Measurements from ENCODE around the gene PTOV1. TPM values are rescaled to one million over a fixed set of nuclear protein-coding genes. Genes with fewer than 3 reads are reported as not detected.

PTOV1 gene
- polyA plus RNA-seq, 1 experiment = 67.6 TPM

DNA sequence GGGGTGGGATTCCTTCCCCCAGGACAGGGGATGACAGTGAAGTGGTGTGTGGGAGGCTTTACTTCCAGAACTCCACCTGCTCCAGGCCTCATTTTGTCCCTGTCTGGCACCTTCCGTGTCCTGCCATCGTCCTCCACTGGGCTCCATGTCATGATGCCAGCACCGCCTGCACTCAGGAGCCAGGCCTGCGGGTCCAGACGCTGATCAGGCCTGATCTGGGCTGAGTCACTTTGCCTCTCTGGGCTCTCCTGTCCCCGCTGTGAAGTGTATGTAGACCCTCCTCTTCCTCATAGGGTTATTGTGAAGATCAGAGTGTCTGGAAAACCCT is 47.5 kb upstream of the PTOV1 start:
- TF ChIP-seq, protein P1, sequence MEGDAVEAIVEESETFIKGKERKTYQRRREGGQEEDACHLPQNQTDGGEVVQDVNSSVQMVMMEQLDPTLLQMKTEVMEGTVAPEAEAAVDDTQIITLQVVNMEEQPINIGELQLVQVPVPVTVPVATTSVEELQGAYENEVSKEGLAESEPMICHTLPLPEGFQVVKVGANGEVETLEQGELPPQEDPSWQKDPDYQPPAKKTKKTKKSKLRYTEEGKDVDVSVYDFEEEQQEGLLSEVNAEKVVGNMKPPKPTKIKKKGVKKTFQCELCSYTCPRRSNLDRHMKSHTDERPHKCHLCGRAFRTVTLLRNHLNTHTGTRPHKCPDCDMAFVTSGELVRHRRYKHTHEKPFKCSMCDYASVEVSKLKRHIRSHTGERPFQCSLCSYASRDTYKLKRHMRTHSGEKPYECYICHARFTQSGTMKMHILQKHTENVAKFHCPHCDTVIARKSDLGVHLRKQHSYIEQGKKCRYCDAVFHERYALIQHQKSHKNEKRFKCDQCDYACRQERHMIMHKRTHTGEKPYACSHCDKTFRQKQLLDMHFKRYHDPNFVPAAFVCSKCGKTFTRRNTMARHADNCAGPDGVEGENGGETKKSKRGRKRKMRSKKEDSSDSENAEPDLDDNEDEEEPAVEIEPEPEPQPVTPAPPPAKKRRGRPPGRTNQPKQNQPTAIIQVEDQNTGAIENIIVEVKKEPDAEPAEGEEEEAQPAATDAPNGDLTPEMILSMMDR (IDR thresholded peaks at IDR 0.05; ENCODE audit: insufficient read depth, low read depth, low read length) = no peak
- DNase-seq (ENCODE audit: low read depth) = no peak
- POLR2A ChIA-PET = no interaction called here
- no peaks in the 10 kb centered on the region for H3K27me3 ChIP-seq (ENCODE audit: control insufficient read depth, insufficient read depth, low read length)
- CTCF ChIA-PET = interaction anchor here (1.3 kb wide), 1 partner anchor 123 kb away, joined by 3 read pairs; no protein-coding TSS in a partner anchor
- H3K4me3 ChIP-seq (ENCODE audit: low read depth, low read length) = no peak overlapping the region
- peaks cover 45% of the 10 kb centered on the region for H3K36me3 ChIP-seq (ENCODE audit: control insufficient read depth, insufficient read depth, low read length)

DNA sequence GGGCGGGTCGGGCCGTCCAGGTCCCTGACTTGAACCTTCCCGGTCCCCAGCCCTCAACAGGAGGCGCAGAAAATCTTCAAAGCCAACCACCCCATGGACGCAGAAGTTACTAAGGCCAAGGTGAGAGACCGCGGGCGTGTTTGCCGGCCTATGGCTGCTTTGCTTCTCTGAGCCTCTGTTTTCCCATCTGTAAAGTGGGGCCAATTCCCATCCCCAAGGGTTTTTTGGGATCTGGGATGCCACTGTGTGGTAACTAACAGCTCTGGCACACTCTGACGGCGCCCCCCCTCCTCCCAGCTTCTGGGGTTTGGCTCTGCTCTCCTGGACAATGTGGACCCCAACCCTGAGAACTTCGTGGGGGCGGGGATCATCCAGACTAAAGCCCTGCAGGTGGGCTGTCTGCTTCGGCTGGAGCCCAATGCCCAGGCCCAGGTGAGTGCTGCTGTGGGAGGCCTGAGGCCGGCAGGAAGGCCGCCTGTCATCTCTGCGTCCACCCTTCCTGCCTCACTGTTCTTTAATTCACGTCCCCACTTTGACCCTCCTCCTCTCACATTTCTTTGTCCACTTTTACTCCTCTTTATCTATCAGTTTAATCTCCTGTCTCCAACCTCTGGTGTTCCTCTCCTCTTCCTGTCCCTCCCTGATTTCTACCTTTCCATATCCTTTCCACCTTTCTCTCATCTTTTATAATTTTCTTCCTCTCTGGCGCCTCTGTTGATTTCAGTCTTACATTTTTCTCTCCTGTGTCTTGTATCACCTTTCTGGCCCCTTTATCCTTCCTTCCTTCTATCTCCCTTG is 44.9 kb upstream of the PTOV1 start:
- ChIA-PET CTCF (no interaction called here), POLR2A (no interaction called here)
- no peaks in the 10 kb centered on the region for H3K27me3 ChIP-seq (ENCODE audit: control insufficient read depth, insufficient read depth, low read length)
- no peak for DNase-seq (ENCODE audit: low read depth)
- H3K36me3 ChIP-seq (ENCODE audit: control insufficient read depth, insufficient read depth, low read length) = peaks cover 24% of the 10 kb centered on the region
- H3K4me3 ChIP-seq (ENCODE audit: low read depth, low read length) = no peak overlapping the region
- TF ChIP-seq, protein P1 (IDR thresholded peaks at IDR 0.05; ENCODE audit: insufficient read depth, low read depth, low read length) = no peak

DNA sequence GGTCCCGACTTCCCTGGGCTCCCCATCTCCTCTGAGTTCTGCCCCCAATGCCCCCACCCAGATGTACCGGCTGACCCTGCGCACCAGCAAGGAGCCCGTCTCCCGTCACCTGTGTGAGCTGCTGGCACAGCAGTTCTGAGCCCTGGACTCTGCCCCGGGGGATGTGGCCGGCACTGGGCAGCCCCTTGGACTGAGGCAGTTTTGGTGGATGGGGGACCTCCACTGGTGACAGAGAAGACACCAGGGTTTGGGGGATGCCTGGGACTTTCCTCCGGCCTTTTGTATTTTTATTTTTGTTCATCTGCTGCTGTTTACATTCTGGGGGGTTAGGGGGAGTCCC is 44.4 kb upstream of the PTOV1 start:
- no peak overlapping the region for H3K4me3 ChIP-seq (ENCODE audit: low read depth, low read length)
- TF ChIP-seq, protein P1 (IDR thresholded peaks at IDR 0.05; ENCODE audit: insufficient read depth, low read depth, low read length) = no peak
- no peak for DNase-seq (ENCODE audit: low read depth)
- no peaks in the 10 kb centered on the region for H3K27me3 ChIP-seq (ENCODE audit: control insufficient read depth, insufficient read depth, low read length)
- ChIA-PET POLR2A (no interaction called here), CTCF (interaction anchor here (1.0 kb wide), 1 partner anchor 116 kb away, joined by 4 read pairs; no protein-coding TSS in a partner anchor)
- H3K36me3 ChIP-seq (ENCODE audit: control insufficient read depth, insufficient read depth, low read length) = peaks cover 22% of the 10 kb centered on the region

DNA sequence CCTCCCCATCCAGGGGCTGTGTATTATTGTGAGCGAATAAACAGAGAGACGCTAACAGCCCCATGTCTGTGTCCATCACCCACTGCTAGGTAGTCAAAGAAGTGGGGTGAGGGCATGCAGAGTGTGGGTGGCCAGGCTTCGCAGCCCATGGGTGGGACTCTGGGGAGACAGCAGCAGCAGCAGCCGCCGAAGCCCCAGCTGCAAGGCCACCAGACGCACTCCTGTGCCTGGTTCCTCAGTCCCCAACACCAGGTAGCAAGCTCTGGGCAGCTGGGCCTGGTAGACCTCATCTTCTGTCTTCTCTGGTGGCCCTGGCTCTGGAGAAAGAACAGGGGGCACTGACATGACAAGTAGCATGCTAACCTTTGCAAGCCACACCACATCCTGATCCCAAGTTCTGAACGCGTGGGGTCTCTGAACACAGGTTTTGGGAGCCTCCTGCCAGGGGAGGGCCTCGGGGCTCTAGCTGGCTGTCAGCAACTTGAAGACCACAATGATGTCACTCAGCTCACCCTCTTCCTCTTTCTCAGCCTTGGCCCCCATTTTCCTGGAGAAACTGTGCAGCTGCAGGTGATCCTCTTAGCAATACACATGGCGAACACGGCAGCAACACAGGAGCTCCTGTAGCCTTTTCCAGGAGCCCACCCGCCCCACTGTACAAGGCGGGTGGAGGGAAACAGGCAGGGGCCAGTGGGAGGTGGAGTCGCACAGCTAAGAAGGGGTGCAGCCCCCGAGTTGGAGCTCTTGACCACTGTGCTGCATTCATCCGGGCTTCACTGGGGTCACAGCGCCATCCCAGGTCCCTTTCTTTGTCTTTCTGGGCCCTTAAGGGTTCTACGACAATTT is 43.7 kb upstream of the PTOV1 start:
- H3K4me3 ChIP-seq (ENCODE audit: low read depth, low read length) = no peak overlapping the region
- ChIA-PET POLR2A (no interaction called here), CTCF (interaction anchor here (1.0 kb wide), 1 partner anchor 117 kb away, joined by 4 read pairs; no protein-coding TSS in a partner anchor)
- TF ChIP-seq, protein P1 (IDR thresholded peaks at IDR 0.05; ENCODE audit: insufficient read depth, low read depth, low read length) = no peak
- H3K36me3 ChIP-seq (ENCODE audit: control insufficient read depth, insufficient read depth, low read length) = peaks cover 22% of the 10 kb centered on the region
- no peaks in the 10 kb centered on the region for H3K27me3 ChIP-seq (ENCODE audit: control insufficient read depth, insufficient read depth, low read length)
- DNase-seq (ENCODE audit: low read depth) = no peak

DNA sequence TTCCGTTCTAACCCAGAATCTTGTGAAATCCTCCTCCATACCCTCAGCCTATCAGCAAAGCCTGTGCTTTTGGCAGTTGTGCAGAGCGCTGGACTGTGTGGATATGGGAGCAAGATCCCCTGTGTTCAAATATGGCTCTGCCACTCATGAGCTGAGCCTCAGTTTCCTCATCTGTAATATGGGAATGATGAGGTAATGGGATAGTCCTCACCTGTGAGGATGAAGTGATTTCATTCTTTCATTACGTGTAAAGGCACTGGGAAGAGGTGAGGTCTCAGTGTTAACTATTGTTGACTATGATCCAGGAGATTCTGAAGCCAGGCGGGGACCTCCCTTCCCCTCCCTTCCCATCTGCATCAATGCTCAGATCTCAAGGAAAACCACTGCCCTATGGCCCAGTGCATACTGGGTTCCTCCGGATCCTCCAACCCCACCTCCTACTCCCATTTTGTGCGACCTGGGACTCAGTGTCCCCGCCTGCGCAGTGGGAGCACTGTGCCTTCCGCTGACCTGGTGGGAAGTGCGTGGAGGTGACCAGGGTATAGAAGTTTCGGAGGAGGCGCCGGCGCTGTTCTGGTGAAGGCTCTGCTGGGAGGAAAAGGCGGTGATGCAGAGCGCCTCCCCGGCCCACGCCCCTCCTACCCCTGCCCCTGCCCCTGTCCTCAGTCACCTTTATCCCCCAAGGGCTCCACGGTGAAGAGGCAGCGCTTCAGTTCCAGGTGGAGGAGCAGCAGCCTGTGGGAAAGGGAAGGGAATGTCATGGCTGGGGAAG is 42.9 kb upstream of the PTOV1 start:
- TF ChIP-seq, protein P1 (IDR thresholded peaks at IDR 0.05; ENCODE audit: insufficient read depth, low read depth, low read length) = no peak
- no peak for DNase-seq (ENCODE audit: low read depth)
- ChIA-PET POLR2A (no interaction called here), CTCF (no interaction called here)
- Histone ChIP-seq H3K27me3 (ENCODE audit: control insufficient read depth, insufficient read depth, low read length) (no peaks in the 10 kb centered on the region), H3K4me3 (ENCODE audit: low read depth, low read length) (no peak overlapping the region; the same call in 1 of the 2 replicates), H3K36me3 (ENCODE audit: control insufficient read depth, insufficient read depth, low read length) (peaks cover 17% of the 10 kb centered on the region)
